Stimulated activated memory B cell treated with anti-CD40 and anti-IgM and Interleukin-4, amounts not matched to agents 10 μg/mL and 1 μg/mL and 100 μg/mL, for 72 hours (primary cell): ENCODE results near the gene SMAD6.

Experiments used
- ATAC-seq: fragments of 150-1000 bp; cut with Tn5 transposase; 2 replicates; pipeline ENCODE4 v1.10.0; 2021
- H3K27ac Mint-ChIP-seq: one replicate; pipeline ENCODE4 v1.8.0; 2022; ENCODE audit warnings: mild to moderate bottlenecking, mixed read lengths
- H3K27me3 Mint-ChIP-seq: one replicate; pipeline ENCODE4 v1.8.0; 2022; ENCODE audit warnings: mixed read lengths
- H3K36me3 Mint-ChIP-seq: one replicate; pipeline ENCODE4 v1.8.0; 2022; ENCODE audit warnings: mixed read lengths
- H3K4me1 Mint-ChIP-seq: one replicate; pipeline ENCODE4 v1.8.0; 2022; ENCODE audit warnings: mixed read lengths
- H3K4me3 Mint-ChIP-seq: one replicate; pipeline ENCODE4 v1.8.0; 2022; ENCODE audit warnings: mild to moderate bottlenecking, moderate library complexity, mixed read lengths
- H3K9me3 Mint-ChIP-seq: one replicate; pipeline ENCODE4 v1.8.0; 2022; ENCODE audit warnings: mixed read lengths

Gene SMAD6

DNA sequence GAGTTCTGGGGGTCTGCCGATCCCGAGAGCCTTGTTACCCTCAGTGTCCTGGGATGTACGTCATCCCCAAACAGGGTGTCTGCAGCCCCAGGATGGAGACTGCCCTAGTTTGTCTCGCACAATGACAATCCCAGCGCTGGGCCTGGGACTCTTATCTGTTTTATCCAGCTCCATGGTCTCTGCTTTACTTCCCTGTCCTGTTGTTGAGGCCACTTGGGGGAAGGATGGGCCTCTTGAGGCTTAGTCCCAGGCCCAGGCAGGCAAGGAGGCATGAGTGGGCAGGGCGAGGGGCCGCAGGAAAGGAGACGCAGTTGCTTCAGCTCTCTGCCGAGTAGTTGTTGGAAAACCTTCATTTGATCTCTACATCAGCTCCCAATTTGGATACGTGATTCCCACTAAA lies 17.4 kb downstream of the SMAD6 start:
- Mint-ChIP-seq H3K27ac (no peak overlapping the region), H3K9me3 (no peaks in the 10 kb centered on the region), H3K27me3 (peaks cover 62% of the 10 kb centered on the region), H3K4me3 (no peak overlapping the region), H3K36me3 (no peaks in the 10 kb centered on the region), H3K4me1 (peaks cover 3% of the 10 kb centered on the region)
- no peak for ATAC-seq

DNA sequence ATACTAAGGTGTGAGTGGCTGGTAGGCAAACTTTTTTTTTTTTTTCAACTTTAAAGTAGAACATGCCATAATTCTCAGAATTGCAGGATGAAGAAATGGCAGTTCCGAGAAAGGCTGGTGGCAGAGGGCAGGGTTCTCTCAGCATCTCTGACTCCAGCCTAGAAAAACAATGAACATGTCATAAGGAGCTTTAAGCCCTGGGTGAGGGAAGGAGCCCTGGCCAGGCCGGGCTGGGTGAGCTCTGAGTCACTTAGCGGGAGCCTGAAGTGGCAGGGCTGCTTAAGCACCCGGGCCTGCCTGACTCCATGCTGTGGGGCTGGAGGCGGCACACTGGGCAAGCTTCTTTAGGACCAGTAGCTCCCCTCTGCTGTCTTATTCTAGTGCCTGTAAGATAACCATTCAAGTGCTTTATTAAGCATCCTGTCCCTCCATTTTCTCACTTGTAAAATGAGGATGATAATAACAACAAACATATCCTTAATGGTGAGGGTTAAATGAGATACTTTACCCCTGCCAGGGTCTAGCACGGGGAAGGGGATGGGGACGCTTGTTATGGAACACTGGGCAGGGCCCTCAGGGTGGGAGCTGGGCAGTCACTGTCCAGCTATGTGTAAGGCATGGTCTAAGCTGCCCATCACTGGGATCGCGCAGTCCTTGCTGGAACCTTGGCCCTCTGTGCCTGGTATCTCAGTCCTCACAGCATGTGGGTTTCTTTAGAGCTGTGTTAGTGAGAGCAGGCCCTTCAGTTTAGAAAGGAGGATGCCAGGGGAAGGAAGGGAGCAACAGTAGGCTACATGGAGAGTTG lies 18.4 kb downstream of the SMAD6 start:
- Mint-ChIP-seq H3K4me3 (no peak overlapping the region), H3K27ac (no peak overlapping the region), H3K36me3 (no peaks in the 10 kb centered on the region), H3K9me3 (no peaks in the 10 kb centered on the region), H3K27me3 (peaks cover 61% of the 10 kb centered on the region), H3K4me1 (no peaks in the 10 kb centered on the region)
- ATAC-seq, result no peak

DNA sequence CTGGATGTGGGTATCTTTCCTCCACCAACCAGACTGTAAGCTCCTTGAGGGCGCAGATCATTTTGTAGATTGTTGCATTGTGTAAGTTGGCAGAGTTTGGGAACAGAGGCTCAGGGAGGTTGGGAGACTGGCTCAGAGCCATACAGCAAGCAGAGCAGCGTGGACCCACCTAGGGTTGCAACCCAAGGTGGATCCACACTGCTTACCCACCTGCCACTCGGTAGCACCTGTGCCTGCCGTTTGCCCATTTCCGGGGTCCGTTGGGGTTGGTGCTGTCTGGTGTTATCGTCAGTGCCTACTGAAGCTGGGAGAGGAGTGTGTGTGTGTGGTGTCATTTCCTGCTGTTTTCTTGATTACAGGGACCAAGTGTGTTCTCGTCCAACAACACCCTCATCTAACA lies 19.0 kb downstream of the SMAD6 start:
- Mint-ChIP-seq H3K36me3 (no peaks in the 10 kb centered on the region), H3K9me3 (no peaks in the 10 kb centered on the region), H3K4me3 (no peak overlapping the region), H3K27ac (no peak overlapping the region), H3K27me3 (peaks cover 55% of the 10 kb centered on the region), H3K4me1 (no peaks in the 10 kb centered on the region)
- no peak for ATAC-seq

DNA sequence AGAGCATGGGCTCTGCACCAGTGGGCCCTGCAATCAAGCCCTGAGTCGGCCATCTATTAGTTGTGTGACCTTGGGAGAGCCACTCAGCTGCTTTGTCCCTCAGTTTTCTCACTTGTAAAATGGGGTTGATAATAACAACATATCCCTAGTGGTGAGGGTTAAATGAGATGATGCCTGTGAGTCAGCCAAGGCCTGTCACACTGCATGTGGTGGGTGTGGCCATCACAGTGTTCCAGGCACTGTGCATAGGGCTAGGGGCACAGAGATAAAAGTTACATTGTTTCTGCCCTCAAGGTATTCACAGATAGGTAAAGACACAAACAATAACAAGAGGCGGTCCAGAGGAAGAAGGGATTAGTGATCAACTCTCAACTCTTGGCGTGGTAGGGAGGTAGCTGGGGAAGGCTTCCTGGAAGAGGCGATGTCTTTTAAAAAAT lies 19.5 kb downstream of the SMAD6 start:
- ATAC-seq, result no peak
- Mint-ChIP-seq H3K4me3 (no peak overlapping the region), H3K27ac (no peak overlapping the region), H3K9me3 (no peaks in the 10 kb centered on the region), H3K4me1 (no peaks in the 10 kb centered on the region), H3K27me3 (peaks cover 51% of the 10 kb centered on the region), H3K36me3 (no peaks in the 10 kb centered on the region)

DNA sequence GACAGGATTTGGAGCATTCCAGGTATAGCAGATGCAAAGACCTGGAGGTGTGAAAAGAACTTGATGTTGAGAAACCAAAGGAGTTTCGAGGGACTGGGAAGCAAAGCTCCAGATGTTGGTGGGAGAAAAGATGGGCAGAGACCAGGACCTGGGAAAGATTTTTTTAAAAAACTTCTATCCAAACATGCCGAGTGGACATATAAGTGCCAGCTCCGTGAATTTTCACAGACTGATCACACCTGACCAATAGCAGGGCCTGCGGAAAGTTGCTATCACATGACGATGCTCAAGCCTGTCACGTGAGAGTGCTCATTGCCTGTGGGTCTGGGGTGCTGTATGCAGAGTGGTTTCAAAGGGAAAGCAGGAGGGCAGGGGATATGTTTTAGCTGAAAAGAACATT lies 19.9 kb downstream of the SMAD6 start:
- Mint-ChIP-seq H3K4me3 (no peak overlapping the region), H3K9me3 (no peaks in the 10 kb centered on the region), H3K4me1 (no peaks in the 10 kb centered on the region), H3K36me3 (no peaks in the 10 kb centered on the region), H3K27ac (no peak overlapping the region), H3K27me3 (peaks cover 47% of the 10 kb centered on the region)
- ATAC-seq, result no peak

DNA sequence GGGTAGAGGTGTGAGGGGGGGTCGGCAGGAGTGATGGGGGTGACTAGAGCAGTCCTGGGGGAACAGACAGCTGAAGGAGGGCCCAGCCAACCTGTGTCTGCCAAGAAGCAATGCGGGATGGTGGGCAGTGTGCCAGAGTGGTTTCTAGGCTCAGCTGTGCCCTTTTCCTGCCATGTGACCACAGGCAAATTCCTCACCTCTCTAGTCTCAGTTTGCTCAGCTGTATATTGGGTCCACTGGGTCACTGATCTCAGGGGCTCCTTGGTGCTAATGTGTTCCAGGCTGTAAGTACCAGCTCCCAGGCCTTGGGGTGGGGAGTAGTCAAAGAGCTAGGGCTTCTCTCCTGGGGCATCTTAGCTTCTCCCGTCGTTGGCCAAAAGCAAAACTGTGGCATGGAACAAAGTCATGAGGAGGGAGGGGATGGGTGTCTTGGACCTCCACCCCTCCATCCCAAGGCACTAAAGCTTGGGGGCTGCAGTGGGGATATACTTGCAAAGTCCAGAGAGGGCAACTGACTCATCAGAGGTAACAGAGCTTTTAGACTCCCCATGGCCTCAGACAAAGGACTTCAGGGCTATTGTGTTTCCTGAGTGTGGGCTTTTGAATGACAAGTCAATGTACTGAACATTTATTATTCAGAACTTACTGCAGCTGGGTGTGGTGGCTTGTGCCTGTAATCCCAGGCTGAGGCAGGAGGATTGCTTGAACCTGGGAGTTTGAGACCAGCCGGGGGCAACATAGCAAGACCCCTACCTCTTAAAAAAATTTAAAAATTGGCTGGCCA lies 20.9 kb downstream of the SMAD6 start:
- no peaks in the 10 kb centered on the region for H3K9me3 Mint-ChIP-seq
- ATAC-seq, result no peak
- no peaks in the 10 kb centered on the region for H3K4me1 Mint-ChIP-seq
- no peaks in the 10 kb centered on the region for H3K36me3 Mint-ChIP-seq
- H3K27ac Mint-ChIP-seq, result no peak overlapping the region
- no peak overlapping the region for H3K4me3 Mint-ChIP-seq
- peaks cover 37% of the 10 kb centered on the region for H3K27me3 Mint-ChIP-seq

DNA sequence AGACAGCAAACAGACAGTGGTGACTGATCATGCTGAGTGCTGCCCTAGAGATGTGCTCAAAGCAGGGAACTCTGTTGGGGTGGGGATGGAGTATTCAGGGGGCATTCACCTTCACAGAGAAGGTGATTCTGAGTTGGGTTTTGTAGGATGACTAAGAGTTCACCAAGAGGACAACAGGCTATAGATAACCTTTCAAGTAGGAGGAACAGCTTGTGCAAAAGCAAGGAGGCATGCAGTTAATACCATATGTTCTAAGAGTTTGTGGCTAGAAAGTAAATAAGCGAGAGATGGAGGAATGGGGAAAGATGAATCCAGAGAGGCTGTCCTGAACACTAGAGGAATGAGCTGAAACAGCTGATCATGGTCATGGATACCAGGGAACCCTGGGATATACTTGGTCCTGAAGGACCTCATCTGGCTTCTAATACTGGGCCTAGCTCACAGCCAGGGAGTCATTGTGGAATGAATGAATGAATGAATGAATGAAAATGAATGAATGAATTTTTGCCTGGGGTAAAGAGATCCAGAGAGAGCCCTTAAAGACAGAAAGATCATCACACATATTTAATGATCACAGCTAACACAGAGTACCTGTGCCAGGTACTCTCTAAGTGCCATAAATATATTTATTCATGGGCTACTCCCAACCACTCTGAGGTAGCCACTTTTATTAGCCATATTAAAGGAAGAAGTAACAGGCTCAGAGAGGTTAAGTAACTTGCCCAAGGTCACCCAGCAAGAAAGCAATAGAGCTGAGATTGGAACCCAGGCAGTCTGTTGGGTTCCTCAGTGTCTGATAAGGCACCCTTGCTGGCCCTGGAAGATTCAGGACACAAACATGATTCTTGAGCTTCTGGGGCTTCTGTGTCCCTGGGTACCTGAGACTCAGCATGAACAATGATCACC lies 22.0 kb downstream of the SMAD6 start:
- Mint-ChIP-seq H3K9me3 (no peaks in the 10 kb centered on the region), H3K27me3 (peaks cover 26% of the 10 kb centered on the region), H3K4me3 (no peak overlapping the region), H3K36me3 (no peaks in the 10 kb centered on the region), H3K4me1 (no peaks in the 10 kb centered on the region), H3K27ac (no peak overlapping the region)
- ATAC-seq, result no peak

DNA sequence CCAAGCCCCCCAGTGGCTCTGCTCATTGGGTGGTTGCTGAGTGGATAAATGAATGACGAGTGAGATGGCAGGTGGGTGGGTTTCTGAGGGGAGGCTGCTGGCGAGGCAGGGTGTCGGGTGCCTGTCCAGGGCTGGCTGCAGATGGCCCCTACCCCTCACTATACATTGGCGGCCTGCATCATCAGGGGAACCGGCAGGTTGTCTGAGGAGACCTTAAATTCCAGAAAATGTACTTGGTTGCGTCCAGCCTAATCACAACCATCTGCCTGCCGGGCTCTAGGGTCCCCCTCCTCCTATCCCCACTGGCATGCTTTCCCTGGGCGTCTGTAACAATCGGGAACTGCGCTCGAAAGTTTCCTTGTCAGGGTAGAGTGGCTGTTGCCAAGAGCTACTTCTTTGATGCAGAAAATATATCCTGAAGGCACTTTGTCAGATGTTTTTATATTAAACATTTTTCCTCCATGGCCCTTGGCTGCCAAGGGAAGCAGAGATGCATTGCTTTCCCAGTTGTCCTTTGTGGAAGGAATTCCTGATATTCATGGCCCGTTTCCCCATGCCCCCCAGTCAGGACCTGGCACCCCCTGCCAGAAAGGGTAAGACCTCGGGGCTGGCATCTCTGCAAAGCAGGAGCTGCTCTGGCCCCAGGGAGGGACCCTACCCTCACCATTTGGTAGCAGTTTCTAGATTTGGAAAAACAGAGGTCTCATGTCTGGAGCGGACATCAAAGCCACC lies 22.9 kb downstream of the SMAD6 start:
- no peaks in the 10 kb centered on the region for H3K9me3 Mint-ChIP-seq
- ATAC-seq, result no peak
- H3K36me3 Mint-ChIP-seq, result no peaks in the 10 kb centered on the region
- no peak overlapping the region for H3K4me3 Mint-ChIP-seq
- no peak overlapping the region for H3K27ac Mint-ChIP-seq
- H3K4me1 Mint-ChIP-seq, result no peaks in the 10 kb centered on the region
- peaks cover 26% of the 10 kb centered on the region for H3K27me3 Mint-ChIP-seq

DNA sequence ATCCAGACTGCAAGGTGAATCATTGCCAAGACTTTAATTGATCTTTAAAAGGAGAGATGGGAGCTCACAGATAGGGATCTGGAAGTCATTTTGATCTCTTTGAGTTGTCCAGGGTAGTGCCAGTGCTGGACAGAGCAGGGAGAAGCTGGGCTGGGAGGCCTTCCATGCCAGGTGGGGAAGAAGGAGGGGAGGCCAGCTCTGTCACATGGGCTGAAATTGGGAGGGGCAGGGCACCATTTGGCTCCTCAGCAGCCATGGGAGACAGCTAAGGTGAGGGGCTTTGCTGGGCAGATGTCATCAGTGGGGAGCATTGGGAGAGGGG lies 23.4 kb downstream of the SMAD6 start:
- H3K9me3 Mint-ChIP-seq, result no peaks in the 10 kb centered on the region

DNA sequence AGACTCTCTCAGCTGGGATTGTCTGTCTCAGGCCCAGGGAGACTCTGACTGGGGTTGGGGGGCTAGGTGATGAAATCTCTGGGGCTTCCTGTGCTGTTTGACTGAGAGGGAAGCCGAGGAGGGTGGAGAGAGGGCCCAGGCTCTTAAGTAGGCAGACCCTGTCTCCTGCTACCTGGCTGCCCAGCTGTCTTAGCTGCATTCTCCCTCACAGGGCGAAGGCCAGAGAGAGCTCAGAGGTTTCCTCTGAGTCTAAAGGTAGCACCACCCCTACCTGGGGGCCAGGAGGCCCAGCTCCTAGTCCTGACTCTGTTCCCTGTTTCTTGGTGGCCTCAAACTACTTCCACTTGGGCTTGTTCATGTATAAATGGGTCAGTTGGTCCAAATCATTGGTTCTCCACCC lies 24.4 kb downstream of the SMAD6 start:
- no peaks in the 10 kb centered on the region for H3K4me1 Mint-ChIP-seq

More for the DNA sequence above, 23.4 kb downstream of the SMAD6 start:
- Mint-ChIP-seq H3K36me3 (no peaks in the 10 kb centered on the region), H3K27me3 (peaks cover 26% of the 10 kb centered on the region), H3K4me1 (no peaks in the 10 kb centered on the region), H3K27ac (no peak overlapping the region), H3K4me3 (no peak overlapping the region)
- ATAC-seq, result no peak

DNA sequence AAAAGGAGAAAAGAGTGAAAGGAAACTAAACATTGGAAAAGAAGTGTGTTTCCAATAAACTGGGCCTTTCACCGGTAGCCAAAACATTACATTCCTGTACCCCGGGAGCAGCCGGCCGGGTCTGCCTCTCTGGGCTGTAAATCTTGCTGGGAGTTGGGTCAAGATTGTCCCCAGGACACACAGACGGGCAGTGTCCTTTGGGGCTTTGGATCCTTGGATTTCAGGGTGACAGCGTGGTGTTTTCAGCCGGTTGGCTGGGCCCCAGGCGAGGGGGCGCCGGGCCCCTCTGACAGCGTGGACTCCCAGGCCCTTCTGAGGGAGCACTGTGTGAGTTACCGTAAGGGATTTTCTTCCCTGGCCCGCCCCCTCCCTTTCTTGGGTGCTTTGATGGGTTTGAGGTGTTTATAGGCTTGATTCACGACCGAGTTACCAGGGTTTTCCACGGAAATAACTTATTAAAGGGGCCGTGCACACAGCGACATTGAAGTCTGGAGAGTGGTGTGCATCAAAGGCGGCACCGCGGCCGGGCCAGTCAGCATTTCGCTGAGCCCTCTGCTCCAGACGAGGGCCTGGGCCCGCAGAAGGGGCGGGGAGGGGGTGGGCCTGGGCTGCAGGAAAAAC lies 27.4 kb downstream of the SMAD6 start:
- Mint-ChIP-seq H3K4me3 (no peak overlapping the region), H3K27ac (no peak overlapping the region), H3K27me3 (no peaks in the 10 kb centered on the region), H3K4me1 (no peaks in the 10 kb centered on the region), H3K36me3 (no peaks in the 10 kb centered on the region), H3K9me3 (no peaks in the 10 kb centered on the region)
- ATAC-seq, result no peak

More for the DNA sequence above, 24.4 kb downstream of the SMAD6 start:
- no peak for ATAC-seq
- no peak overlapping the region for H3K27ac Mint-ChIP-seq
- H3K9me3 Mint-ChIP-seq, result no peaks in the 10 kb centered on the region
- no peaks in the 10 kb centered on the region for H3K36me3 Mint-ChIP-seq
- H3K27me3 Mint-ChIP-seq, result peaks cover 17% of the 10 kb centered on the region
- no peak overlapping the region for H3K4me3 Mint-ChIP-seq

DNA sequence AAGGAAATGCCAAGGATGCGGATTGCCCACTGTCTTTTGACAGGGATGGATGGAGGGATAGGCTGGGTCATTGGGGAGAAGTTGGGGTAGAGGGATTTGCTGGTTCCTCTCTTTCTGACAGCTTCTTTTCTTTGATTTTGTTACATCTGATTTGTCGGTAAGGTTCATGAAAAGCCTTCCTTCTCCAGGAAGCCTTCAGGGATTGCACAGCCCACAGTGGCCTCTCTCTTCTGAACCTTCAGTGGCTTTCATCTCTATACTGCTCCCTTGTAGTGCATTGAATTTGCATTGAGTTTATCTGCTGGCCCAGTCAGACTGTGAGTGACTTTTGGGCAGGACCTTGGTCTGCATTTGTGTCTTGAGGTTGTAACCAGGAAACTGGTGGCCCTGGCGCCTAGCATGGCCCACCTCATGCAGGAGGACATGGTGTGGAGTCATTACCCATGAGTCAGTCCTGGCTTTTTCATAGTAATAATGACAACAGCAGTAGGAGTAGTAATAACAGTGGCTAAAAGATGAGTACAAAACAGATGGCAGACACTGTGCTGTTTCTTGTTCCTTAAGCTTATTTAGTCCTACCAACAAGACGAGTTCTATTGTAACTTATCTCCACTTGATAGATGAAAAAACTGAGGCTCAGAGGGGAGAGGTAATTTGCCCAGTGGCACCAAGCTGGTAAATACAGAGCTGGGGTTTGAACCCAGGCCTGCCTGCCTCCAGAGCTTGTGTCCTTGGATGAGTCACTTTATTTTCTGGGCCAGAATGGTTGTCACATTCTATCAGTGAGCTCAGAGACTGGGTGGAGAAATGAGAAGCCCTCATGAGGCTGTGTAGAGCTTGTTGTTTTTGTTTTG lies 28.4 kb downstream of the SMAD6 start:
- H3K27ac Mint-ChIP-seq, result no peak overlapping the region
- no peak overlapping the region for H3K4me3 Mint-ChIP-seq
- H3K4me1 Mint-ChIP-seq, result no peaks in the 10 kb centered on the region
- H3K27me3 Mint-ChIP-seq, result no peaks in the 10 kb centered on the region
- no peaks in the 10 kb centered on the region for H3K9me3 Mint-ChIP-seq
- H3K36me3 Mint-ChIP-seq, result no peaks in the 10 kb centered on the region
- ATAC-seq, result no peak

DNA sequence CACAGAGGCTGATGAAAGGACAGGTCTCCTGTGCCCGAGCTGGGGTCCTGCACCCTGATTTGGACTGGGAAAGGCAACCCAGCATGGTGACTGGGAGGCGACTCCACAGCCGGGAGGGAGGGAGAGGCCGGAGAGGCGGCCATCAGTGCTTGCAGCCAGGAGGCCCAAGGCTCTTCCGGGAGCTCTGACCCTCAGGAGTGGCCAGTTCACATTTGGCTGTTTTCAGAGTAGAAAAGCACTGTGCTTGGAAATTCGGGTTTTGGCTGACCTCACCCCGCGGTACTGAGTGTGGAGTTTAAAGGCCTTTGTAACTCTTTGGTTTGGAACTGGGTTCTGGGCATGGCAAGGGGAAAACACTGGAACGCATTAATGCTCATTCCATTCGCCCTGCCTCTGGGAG lies 31.9 kb downstream of the SMAD6 start:
- no peaks in the 10 kb centered on the region for H3K4me1 Mint-ChIP-seq
- ATAC-seq, result no peak
- H3K27ac Mint-ChIP-seq, result no peak overlapping the region
- H3K36me3 Mint-ChIP-seq, result no peaks in the 10 kb centered on the region
- H3K9me3 Mint-ChIP-seq, result no peaks in the 10 kb centered on the region
- H3K4me3 Mint-ChIP-seq, result no peak overlapping the region
- H3K27me3 Mint-ChIP-seq, result no peaks in the 10 kb centered on the region
